Activated CD8-positive, alpha-beta memory T cell treated with anti-CD3 and anti-CD28 coated beads, Interleukin-2, amount 10 ng/mL, durations not matched to agents 7 days and 5 days (primary cell): ENCODE results near the gene MRPL50. TPM values are rescaled to one million over a fixed set of nuclear protein-coding genes. Genes with fewer than 3 reads are reported as not detected.

Experiments used
- ATAC-seq: fragments of 150-1000 bp; cut with Tn5 transposase; one replicate; pipeline ENCODE4 v1.10.0; 2021; ENCODE audit warnings: moderate library complexity
- CTCF ChIA-PET: fragments of 350-600 bp; sonication (Branson Sonifier 250); formaldehyde crosslinking; loops from one replicate; lab custom pipeline; 2021; ENCODE audit warnings: antibody characterized with exemption; lab: Charles Lee
- DNase-seq: peaks from one replicate; pipeline ENCODE4 v3.0.0-alpha.2; 2020
- H3K27ac Mint-ChIP-seq: one replicate; pipeline ENCODE4 v1.8.0; 2021; ENCODE audit warnings: mild to moderate bottlenecking, mixed read lengths
- H3K27me3 Mint-ChIP-seq: one replicate; pipeline ENCODE4 v1.8.0; 2021; ENCODE audit warnings: mixed read lengths
- H3K36me3 Mint-ChIP-seq: one replicate; pipeline ENCODE4 v1.8.0; 2021; ENCODE audit warnings: mild to moderate bottlenecking, mixed read lengths
- H3K4me1 Mint-ChIP-seq: one replicate; pipeline ENCODE4 v1.8.0; 2021; ENCODE audit warnings: mixed read lengths
- H3K4me3 Mint-ChIP-seq: one replicate; pipeline ENCODE4 v1.8.0; 2021; ENCODE audit warnings: mild to moderate bottlenecking, moderate library complexity, mixed read lengths
- H3K9me3 Mint-ChIP-seq: one replicate; pipeline ENCODE4 v1.8.0; 2022; ENCODE audit warnings: low read depth, mixed read lengths
- total RNA-seq, 2 experiments: library from RNA; stranded (reverse); gene quantifications; one replicate each; pipeline ENCODE4 v1.2.3, GENCODE V29; 2021

Gene MRPL50
- total RNA-seq, 2 experiments from 2014 or later = 8.3 to 10.5 TPM

DNA sequence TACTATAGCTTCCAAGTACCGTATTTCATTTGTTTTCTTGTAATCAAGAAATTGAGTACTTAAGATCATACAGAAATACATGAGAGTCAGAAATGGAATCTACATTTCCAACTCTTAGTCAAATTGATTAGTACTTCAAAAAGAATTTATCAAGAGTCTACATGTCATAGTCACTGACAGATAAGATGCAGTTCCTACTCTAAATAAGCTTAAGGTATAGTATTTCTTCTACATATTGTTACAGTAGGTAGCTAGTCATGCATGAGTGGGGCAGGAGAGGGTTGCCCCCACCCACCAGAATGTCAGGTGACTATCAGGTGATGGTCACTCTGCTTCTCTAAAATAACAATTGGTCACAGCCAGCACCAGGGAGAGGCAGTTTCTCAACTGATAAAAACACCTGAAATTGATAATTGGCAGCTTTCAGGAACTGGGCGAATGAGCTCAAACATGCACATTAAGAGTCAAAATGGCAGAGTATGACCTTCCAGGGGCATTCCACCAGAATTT is 16.5 kb downstream of the MRPL50 start:
- Mint-ChIP-seq H3K36me3 (peaks cover 13% of the 10 kb centered on the region), H3K27ac (no peak overlapping the region), H3K4me1 (no peaks in the 10 kb centered on the region), H3K9me3 (peaks cover 5% of the 10 kb centered on the region), H3K4me3 (no peak overlapping the region), H3K27me3 (peaks cover 6% of the 10 kb centered on the region)
- CTCF ChIA-PET = interaction anchor here (0.6 kb wide), 1 partner anchor 153 kb away, joined by 3 read pairs; no protein-coding TSS in a partner anchor
- DNase-seq (no peak), ATAC-seq (no peak)

GRCh38 chr9:101381118-101381517 is 17.3 kb downstream of the MRPL50 start:
- ATAC-seq = no peak
- Mint-ChIP-seq H3K9me3 (peaks cover 5% of the 10 kb centered on the region), H3K4me1 (no peaks in the 10 kb centered on the region), H3K27me3 (peaks cover 6% of the 10 kb centered on the region), H3K27ac (no peak overlapping the region), H3K4me3 (no peak overlapping the region), H3K36me3 (peaks cover 12% of the 10 kb centered on the region)
- CTCF ChIA-PET = no interaction called here
- no peak for DNase-seq

GRCh38 chr9:101380295-101380694 is 18.1 kb downstream of the MRPL50 start:
- Mint-ChIP-seq H3K4me3 (no peak overlapping the region), H3K4me1 (no peaks in the 10 kb centered on the region), H3K27me3 (peaks cover 6% of the 10 kb centered on the region), H3K9me3 (peaks cover 5% of the 10 kb centered on the region), H3K27ac (no peak overlapping the region), H3K36me3 (peaks cover 7% of the 10 kb centered on the region)
- ATAC-seq = no peak
- CTCF ChIA-PET = no interaction called here
- no peak for DNase-seq

- H3K27me3 Mint-ChIP-seq = peaks cover 6% of the 10 kb centered on the region
- CTCF ChIA-PET = no interaction called here
Measured at GRCh38 chr9:101376111-101376848, 22.1 kb downstream of the MRPL50 start.

DNA sequence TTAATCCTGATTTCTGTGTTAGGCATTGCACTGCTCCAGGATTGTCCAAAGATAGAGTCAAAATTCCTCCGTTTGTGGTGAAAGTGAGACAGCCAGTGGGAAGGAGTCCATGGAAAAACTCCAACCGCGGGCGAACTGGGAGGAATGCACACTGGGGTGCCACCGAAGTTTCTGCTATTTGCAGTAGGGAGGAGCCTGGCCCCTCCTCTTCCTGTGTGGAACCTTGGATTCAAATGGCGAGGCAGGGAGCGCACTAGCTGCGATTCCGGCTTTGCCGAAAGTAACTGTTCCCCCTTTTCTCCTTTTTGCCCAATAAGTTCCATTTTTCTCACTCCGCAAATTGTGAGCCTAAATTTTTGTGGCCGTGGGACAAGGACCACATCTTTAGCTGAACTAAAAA is 22.9 kb downstream of the MRPL50 start:
- Mint-ChIP-seq H3K27me3 (peaks cover 6% of the 10 kb centered on the region), H3K9me3 (no peaks in the 10 kb centered on the region), H3K4me1 (no peaks in the 10 kb centered on the region), H3K27ac (no peak overlapping the region), H3K36me3 (no peaks in the 10 kb centered on the region), H3K4me3 (no peak overlapping the region)
- ATAC-seq = no peak
- DNase-seq = no peak
- CTCF ChIA-PET = no interaction called here

More at GRCh38 chr9:101376111-101376848, 22.1 kb downstream of the MRPL50 start:
- Mint-ChIP-seq H3K4me3 (no peak overlapping the region), H3K9me3 (no peaks in the 10 kb centered on the region), H3K36me3 (no peaks in the 10 kb centered on the region), H3K27ac (no peak overlapping the region), H3K4me1 (no peaks in the 10 kb centered on the region)
- no peak for ATAC-seq
- no peak for DNase-seq

DNA sequence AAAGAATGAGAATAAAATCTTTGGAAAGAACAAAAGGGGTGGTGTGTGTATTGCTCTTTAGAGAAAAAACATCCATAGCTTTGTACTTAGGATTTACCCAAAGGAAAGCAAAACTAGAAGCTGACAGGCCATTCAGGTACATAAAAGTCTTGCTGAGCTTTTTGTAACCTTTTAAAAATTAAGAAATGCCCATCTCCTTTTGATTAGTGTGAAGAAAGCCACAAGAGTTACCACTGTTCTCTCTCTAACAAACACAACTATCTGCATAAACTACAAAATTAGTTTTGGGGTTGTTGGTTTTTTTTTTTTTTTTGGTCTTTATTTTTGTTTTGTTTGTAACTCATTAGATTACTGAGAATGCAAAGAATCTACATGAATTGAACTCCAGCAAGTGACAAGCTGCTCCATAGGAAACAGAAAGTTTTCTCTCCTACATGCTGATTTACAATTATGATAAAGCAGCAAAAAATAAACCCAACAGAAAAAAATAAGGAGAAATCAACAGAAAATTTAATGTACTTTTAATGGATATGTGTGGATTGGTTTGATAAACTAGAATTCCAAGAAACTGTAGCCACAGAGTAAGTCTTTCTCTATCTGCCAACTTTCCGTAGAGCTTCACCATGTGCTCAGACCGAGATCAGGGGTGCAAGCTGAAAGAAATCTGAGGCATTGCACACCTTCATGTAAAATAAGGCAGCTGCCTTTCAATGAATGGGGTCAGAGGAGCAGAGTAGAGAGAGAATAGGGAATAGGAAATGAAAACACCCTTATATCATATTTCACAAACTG is 25.9 kb downstream of the MRPL50 start:
- CTCF ChIA-PET = no interaction called here
- Mint-ChIP-seq H3K27me3 (peaks cover 3% of the 10 kb centered on the region), H3K9me3 (no peaks in the 10 kb centered on the region), H3K4me1 (no peaks in the 10 kb centered on the region), H3K27ac (no peak overlapping the region), H3K36me3 (no peaks in the 10 kb centered on the region), H3K4me3 (no peak overlapping the region)
- DNase-seq = no peak
- ATAC-seq = no peak

DNA sequence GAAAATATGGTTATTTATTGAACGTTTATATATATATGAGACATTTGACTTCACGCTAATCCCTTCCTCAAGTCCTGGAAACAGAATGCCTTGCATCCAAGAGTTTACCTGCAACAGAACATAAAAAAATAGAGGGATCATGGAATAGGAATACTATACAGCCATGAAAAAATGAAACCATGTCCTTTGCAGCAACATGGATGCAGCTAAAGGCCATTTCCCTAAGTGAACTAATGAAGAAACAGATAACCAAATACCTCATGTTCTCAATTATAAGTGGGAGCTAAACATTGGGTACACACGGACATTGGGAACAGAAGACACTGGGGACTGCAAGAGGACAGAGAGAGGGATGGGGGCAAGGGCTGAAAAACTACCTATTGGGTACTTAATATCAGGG is 26.6 kb downstream of the MRPL50 start:
- CTCF ChIA-PET = interaction anchor here (1.4 kb wide), 1 partner anchor 60 kb away, joined by 3 read pairs; no protein-coding TSS in a partner anchor
- Mint-ChIP-seq H3K27ac (no peak overlapping the region), H3K4me3 (no peak overlapping the region), H3K9me3 (no peaks in the 10 kb centered on the region), H3K27me3 (peaks cover 3% of the 10 kb centered on the region), H3K36me3 (no peaks in the 10 kb centered on the region), H3K4me1 (no peaks in the 10 kb centered on the region)
- ATAC-seq = no peak
- no peak for DNase-seq

DNA sequence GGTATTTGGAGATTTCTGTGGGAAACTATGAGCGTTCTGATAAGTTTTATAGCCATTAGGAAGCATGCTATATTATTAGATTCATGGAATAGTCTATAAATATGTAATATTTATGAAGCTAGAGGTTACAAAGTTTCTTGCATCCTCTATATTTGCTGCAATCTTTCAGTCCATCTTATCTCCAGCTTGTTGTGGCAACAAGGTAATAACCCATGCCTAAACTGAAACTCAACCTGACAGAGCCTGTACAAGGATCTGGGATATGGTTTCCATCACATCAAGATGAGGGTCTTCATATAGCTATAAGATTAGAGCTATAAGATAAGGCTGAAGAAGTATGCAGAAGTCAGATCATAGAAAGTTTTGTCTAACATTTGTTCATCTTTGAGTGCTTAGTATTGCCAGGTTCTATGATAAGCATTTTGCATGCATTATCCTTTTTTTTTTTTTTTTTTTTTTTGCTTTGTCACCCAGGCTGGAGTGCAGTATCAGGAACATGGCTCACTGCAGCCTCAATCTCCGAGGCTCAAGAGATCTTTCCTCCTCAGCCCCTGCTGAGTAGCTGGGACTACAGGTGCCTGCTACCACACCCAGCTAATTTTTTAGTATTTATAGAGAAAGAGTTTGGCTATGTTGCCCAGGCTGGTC is 28.4 kb downstream of the MRPL50 start:
- no peak for DNase-seq
- H3K27me3 Mint-ChIP-seq = peaks cover 3% of the 10 kb centered on the region
- H3K27ac Mint-ChIP-seq = no peak overlapping the region
- H3K4me1 Mint-ChIP-seq = no peaks in the 10 kb centered on the region
- H3K9me3 Mint-ChIP-seq = no peaks in the 10 kb centered on the region
- no peaks in the 10 kb centered on the region for H3K36me3 Mint-ChIP-seq
- no peak overlapping the region for H3K4me3 Mint-ChIP-seq
- no peak for ATAC-seq
- CTCF ChIA-PET = interaction anchor here (1.5 kb wide), 1 partner anchor 19 kb away, joined by 7 read pairs; no protein-coding TSS in a partner anchor

GRCh38 chr9:101369286-101369685 is 29.1 kb downstream of the MRPL50 start:
- CTCF ChIA-PET = no interaction called here
- no peaks in the 10 kb centered on the region for H3K36me3 Mint-ChIP-seq
- no peak for ATAC-seq

GRCh38 chr9:101367323-101367722 is 31.1 kb downstream of the MRPL50 start:
- DNase-seq = no peak
- peaks cover 3% of the 10 kb centered on the region for H3K27me3 Mint-ChIP-seq
- CTCF ChIA-PET = no interaction called here
- H3K4me3 Mint-ChIP-seq = no peak overlapping the region
- H3K36me3 Mint-ChIP-seq = no peaks in the 10 kb centered on the region
- H3K27ac Mint-ChIP-seq = no peak overlapping the region
- no peaks in the 10 kb centered on the region for H3K4me1 Mint-ChIP-seq
- H3K9me3 Mint-ChIP-seq = no peaks in the 10 kb centered on the region
- no peak for ATAC-seq

More at GRCh38 chr9:101369286-101369685, 29.1 kb downstream of the MRPL50 start:
- H3K9me3 Mint-ChIP-seq = no peaks in the 10 kb centered on the region
- H3K27me3 Mint-ChIP-seq = peaks cover 3% of the 10 kb centered on the region
- no peaks in the 10 kb centered on the region for H3K4me1 Mint-ChIP-seq
- DNase-seq = no peak
- H3K4me3 Mint-ChIP-seq = no peak overlapping the region
- no peak overlapping the region for H3K27ac Mint-ChIP-seq

DNA sequence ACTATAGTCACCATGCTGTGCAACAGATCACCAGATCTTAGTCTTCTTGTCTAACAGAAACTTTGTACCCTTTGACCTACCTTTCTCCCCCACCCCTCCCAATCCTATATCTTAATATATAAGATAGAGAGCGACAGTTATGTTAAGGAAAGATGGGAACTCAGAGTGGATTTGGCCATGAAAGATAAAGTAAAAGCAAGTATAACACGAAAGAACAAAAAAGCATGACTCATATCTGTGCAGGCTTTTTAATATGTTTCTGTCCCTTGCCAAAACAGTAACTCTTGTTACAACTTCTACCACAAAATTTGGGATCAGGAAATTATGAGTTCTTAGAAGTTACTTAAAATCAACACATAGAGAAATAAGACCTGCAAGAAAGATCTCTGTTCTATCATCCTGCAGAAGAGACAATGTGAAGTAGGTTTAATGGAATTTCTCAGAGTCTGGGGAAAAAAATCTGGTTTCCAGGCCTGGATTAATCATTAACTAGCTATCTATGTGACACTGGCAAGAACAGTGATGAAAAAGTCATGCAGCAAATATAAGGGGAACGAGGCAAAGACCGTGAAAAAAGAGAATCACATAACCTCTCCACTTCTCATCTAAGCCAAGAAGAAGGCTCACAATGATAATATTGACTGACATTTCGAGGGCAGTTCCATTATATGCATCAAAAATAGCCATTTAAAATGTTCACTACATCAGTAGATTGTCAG is 32.2 kb downstream of the MRPL50 start:
- H3K4me1 Mint-ChIP-seq = no peaks in the 10 kb centered on the region
- ATAC-seq (no peak), DNase-seq (no peak)
- H3K9me3 Mint-ChIP-seq = no peaks in the 10 kb centered on the region
- no peaks in the 10 kb centered on the region for H3K36me3 Mint-ChIP-seq
- CTCF ChIA-PET = no interaction called here
- peaks cover 3% of the 10 kb centered on the region for H3K27me3 Mint-ChIP-seq
- H3K4me3 Mint-ChIP-seq = no peak overlapping the region
- no peak overlapping the region for H3K27ac Mint-ChIP-seq

DNA sequence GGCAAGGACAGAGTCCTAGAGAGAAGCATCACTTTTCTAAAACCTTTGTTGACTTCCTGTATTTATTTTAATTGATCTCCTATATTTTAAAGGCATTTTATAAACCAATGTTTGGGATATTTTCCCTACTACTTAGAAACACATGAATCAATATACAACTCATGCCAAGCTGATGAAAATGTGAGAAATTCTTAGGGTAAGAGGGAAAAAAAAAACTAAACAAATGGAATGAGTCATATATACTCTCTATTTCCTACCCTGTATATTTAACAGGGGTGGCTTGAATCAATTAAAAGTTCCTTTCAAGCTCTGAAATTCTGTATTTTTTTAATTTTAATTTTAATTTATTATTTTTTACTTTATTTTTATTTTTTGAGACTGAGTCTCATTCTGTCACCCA is 33.2 kb downstream of the MRPL50 start:
- Mint-ChIP-seq H3K27me3 (peaks cover 3% of the 10 kb centered on the region), H3K4me1 (no peaks in the 10 kb centered on the region), H3K4me3 (no peak overlapping the region), H3K36me3 (no peaks in the 10 kb centered on the region), H3K9me3 (no peaks in the 10 kb centered on the region), H3K27ac (no peak overlapping the region)
- ATAC-seq = no peak
- DNase-seq = no peak
- CTCF ChIA-PET = no interaction called here

GRCh38 chr9:101362450-101362849 is 36.0 kb downstream of the MRPL50 start:
- CTCF ChIA-PET = no interaction called here
- Mint-ChIP-seq H3K4me1 (no peaks in the 10 kb centered on the region), H3K9me3 (no peaks in the 10 kb centered on the region), H3K27ac (no peak overlapping the region), H3K27me3 (no peaks in the 10 kb centered on the region), H3K4me3 (no peak overlapping the region), H3K36me3 (no peaks in the 10 kb centered on the region)
- ATAC-seq (no peak), DNase-seq (no peak)
